Measurements from ENCODE around the gene L3MBTL3.
A peak's percentile ranks its signal among the peaks of the same experiment; 100 is the strongest.

L3MBTL3 gene

GRCh38 chr6:130027948-130028347, 9.6 kb downstream of the L3MBTL3 start:
- no peak for DNase-seq

- DNase-seq, result no peak
Measured at GRCh38 chr6:130029163-130029562, 10.8 kb downstream of the L3MBTL3 start.

GRCh38 chr6:130032758-130033340, 14.5 kb downstream of the L3MBTL3 start:
- no peak for DNase-seq

GRCh38 chr6:130033949-130034348, 15.6 kb downstream of the L3MBTL3 start:
- no peak for DNase-seq

- peak; percentile 76 for DNase-seq
Measured at GRCh38 chr6:130034378-130035146, 16.2 kb downstream of the L3MBTL3 start.

GRCh38 chr6:130035211-130035610, 16.8 kb downstream of the L3MBTL3 start:
- no peak for DNase-seq

GRCh38 chr6:130037207-130037811, 18.9 kb downstream of the L3MBTL3 start:
- DNase-seq, result peak; percentile 15

- DNase-seq, result no peak
Measured at GRCh38 chr6:130041594-130041993, 23.2 kb downstream of the L3MBTL3 start.

- DNase-seq, result no peak
Measured at GRCh38 chr6:130043344-130043743, 25.0 kb downstream of the L3MBTL3 start.

- DNase-seq, result no peak
Measured at GRCh38 chr6:130045622-130046021, 27.2 kb downstream of the L3MBTL3 start.

GRCh38 chr6:130046671-130047070, 28.3 kb downstream of the L3MBTL3 start:
- no peak for DNase-seq

GRCh38 chr6:130047088-130047995, 29.0 kb downstream of the L3MBTL3 start:
- no peak for DNase-seq

GRCh38 chr6:130050230-130050629, 31.8 kb downstream of the L3MBTL3 start:
- no peak for DNase-seq

- DNase-seq, result no peak
Measured at GRCh38 chr6:130054725-130055124, 36.3 kb downstream of the L3MBTL3 start.

- no peak for DNase-seq
Measured at GRCh38 chr6:130055271-130055670, 36.9 kb downstream of the L3MBTL3 start.

- no peak for DNase-seq
Measured at GRCh38 chr6:130057495-130057894, 39.1 kb downstream of the L3MBTL3 start.

- no peak for DNase-seq
Measured at GRCh38 chr6:130063806-130064205, 45.4 kb downstream of the L3MBTL3 start.

- no peak for DNase-seq
Measured at GRCh38 chr6:130065609-130066156, 47.3 kb downstream of the L3MBTL3 start.

GRCh38 chr6:130069485-130069884, 51.1 kb downstream of the L3MBTL3 start:
- no peak for DNase-seq

GRCh38 chr6:130070326-130070725, 51.9 kb downstream of the L3MBTL3 start:
- DNase-seq, result peak; percentile 28

- peak; percentile 27 for DNase-seq
Measured at GRCh38 chr6:130070792-130071191, 52.4 kb downstream of the L3MBTL3 start.

GRCh38 chr6:130075879-130076460, 57.6 kb downstream of the L3MBTL3 start:
- DNase-seq, result no peak
